Fibroblast of peridontal ligament (primary cell): Measurements from ENCODE around the gene SNTA1.
"Not testable (repeated sequence)": the region's sequence is repeated elsewhere in the genome, so short reads cannot be mapped to it uniquely, and the experiment has no call there.

ENCODE experiments used
- DNase-seq: peaks from one replicate; pipeline ENCODE4 v3.0.0-alpha.2; 2010; ENCODE audit errors: extremely low read depth

Gene SNTA1

GRCh38 chr20:33465481-33466302 is 22.1 kb upstream of the SNTA1 start:
- DNase-seq: no peak

GRCh38 chr20:33464759-33465158 is 21.2 kb upstream of the SNTA1 start:
- DNase-seq: not testable (repeated sequence)

- DNase-seq: no peak
Measured at GRCh38 chr20:33463332-33464101, 20.0 kb upstream of the SNTA1 start.

GRCh38 chr20:33460711-33461110 is 17.1 kb upstream of the SNTA1 start:
- no peak for DNase-seq

GRCh38 chr20:33459599-33459998 is 16.0 kb upstream of the SNTA1 start:
- no peak for DNase-seq

GRCh38 chr20:33456916-33457642 is 13.5 kb upstream of the SNTA1 start:
- peak; percentile 73 for DNase-seq

- DNase-seq: no peak
Measured at GRCh38 chr20:33450867-33451266, 7.3 kb upstream of the SNTA1 start.

- no peak for DNase-seq
Measured at GRCh38 chr20:33445881-33446625, 2.5 kb upstream of the SNTA1 start.

- no peak for DNase-seq
Measured at GRCh38 chr20:33444797-33445560, 1.4 kb upstream of the SNTA1 start.

GRCh38 chr20:33443006-33443511 is 504 bp downstream of the SNTA1 start:
- no peak for DNase-seq

GRCh38 chr20:33442136-33443005 is 1.2 kb downstream of the SNTA1 start:
- no peak for DNase-seq

- no peak for DNase-seq
Measured at GRCh38 chr20:33441142-33441955, 2.2 kb downstream of the SNTA1 start.

- not testable (repeated sequence) for DNase-seq
Measured at GRCh38 chr20:33440562-33440961, 3.0 kb downstream of the SNTA1 start.

GRCh38 chr20:33438481-33438880 is 5.1 kb downstream of the SNTA1 start:
- DNase-seq: no peak

GRCh38 chr20:33437141-33437911 is 6.2 kb downstream of the SNTA1 start:
- DNase-seq: peak; percentile 58

GRCh38 chr20:33434434-33434833 is 9.1 kb downstream of the SNTA1 start:
- peak; percentile 56 for DNase-seq

GRCh38 chr20:33433465-33434234 is 9.9 kb downstream of the SNTA1 start:
- no peak for DNase-seq
